ENCODE data around the gene RYR3. TPM values are rescaled to one million over a fixed set of nuclear protein-coding genes. Genes with fewer than 3 reads are reported as not detected.
A peak's percentile ranks its signal among the peaks of the same experiment; 100 is the strongest.

RYR3 gene
- total RNA-seq, 1 experiment from 2014 or later, result 0.66 TPM

GRCh38 chr15:33730815-33731214 is 420.0 kb downstream of the RYR3 start:
- intact Hi-C loops (cut with micrococcal nuclease; ENCODE audit: unreplicated experiment), result loop anchor here (10.0 kb wide), 1 partner anchor 264 kb away; no protein-coding TSS in a partner anchor

GRCh38 chr15:33735143-33735542 is 424.4 kb downstream of the RYR3 start:
- H3K9me3 ChIP-seq, result no peaks in the 10 kb centered on the region
- H3K4me1 ChIP-seq, result no peaks in the 10 kb centered on the region
- CTCF ChIA-PET, result interaction anchor here (1.0 to 1.6 kb wide), 3 partner anchors 34 to 288 kb away, joined by 3 read pairs; no protein-coding TSS in a partner anchor
- no peaks in the 10 kb centered on the region for H3K36me3 Mint-ChIP-seq (ENCODE audit: insufficient read depth, unreplicated experiment)
- H3K4me3 ChIP-seq (ENCODE audit: low read depth, low read length), result no peak overlapping the region
- no peaks in the 10 kb centered on the region for H3K27me3 ChIP-seq (replicated peaks; ENCODE audit: control insufficient read depth, insufficient read depth, low read length)
- no peaks in the 10 kb centered on the region for H3K4me1 Mint-ChIP-seq (ENCODE audit: low read depth, unreplicated experiment)
- H3K27ac Mint-ChIP-seq (ENCODE audit: unreplicated experiment), result no peak overlapping the region
- POLR2A ChIA-PET, result no interaction called here
- peaks cover 14% of the 10 kb centered on the region for H3K27me3 Mint-ChIP-seq (ENCODE audit: insufficient read depth, unreplicated experiment)
- intact Hi-C loops (cut with micrococcal nuclease; ENCODE audit: unreplicated experiment), result loop anchor here (1.0 to 10.0 kb wide), 2 partner anchors 229 to 260 kb away; no protein-coding TSS in a partner anchor
- H3K4me3 Mint-ChIP-seq (ENCODE audit: unreplicated experiment), result no peak overlapping the region
- BruUV-seq (replicated peaks), result no TSS peak
- TF ChIP-seq, protein P1, sequence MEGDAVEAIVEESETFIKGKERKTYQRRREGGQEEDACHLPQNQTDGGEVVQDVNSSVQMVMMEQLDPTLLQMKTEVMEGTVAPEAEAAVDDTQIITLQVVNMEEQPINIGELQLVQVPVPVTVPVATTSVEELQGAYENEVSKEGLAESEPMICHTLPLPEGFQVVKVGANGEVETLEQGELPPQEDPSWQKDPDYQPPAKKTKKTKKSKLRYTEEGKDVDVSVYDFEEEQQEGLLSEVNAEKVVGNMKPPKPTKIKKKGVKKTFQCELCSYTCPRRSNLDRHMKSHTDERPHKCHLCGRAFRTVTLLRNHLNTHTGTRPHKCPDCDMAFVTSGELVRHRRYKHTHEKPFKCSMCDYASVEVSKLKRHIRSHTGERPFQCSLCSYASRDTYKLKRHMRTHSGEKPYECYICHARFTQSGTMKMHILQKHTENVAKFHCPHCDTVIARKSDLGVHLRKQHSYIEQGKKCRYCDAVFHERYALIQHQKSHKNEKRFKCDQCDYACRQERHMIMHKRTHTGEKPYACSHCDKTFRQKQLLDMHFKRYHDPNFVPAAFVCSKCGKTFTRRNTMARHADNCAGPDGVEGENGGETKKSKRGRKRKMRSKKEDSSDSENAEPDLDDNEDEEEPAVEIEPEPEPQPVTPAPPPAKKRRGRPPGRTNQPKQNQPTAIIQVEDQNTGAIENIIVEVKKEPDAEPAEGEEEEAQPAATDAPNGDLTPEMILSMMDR (IDR thresholded peaks at IDR 0.05; ENCODE audit: insufficient read depth in 1 of 2, low read depth in 1 of 2, low read length in 1 of 2, severe bottlenecking in 1 of 2, unreplicated experiment in 1 of 2), result no peak
- no peaks in the 10 kb centered on the region for H3K36me3 ChIP-seq (ENCODE audit: control insufficient read depth, insufficient read depth, low read length)
- DNase-seq, result no peak
- H3K9me3 Mint-ChIP-seq (ENCODE audit: unreplicated experiment), result no peaks in the 10 kb centered on the region

More at GRCh38 chr15:33730815-33731214, 420.0 kb downstream of the RYR3 start:
- no peaks in the 10 kb centered on the region for H3K9me3 Mint-ChIP-seq (ENCODE audit: unreplicated experiment)
- ChIA-PET CTCF (interaction anchor here (0.6 kb wide), 1 partner anchor 621 kb away, joined by 3 read pairs; no protein-coding TSS in a partner anchor), POLR2A (no interaction called here)
- Histone ChIP-seq H3K9me3 (no peaks in the 10 kb centered on the region), H3K4me1 (no peaks in the 10 kb centered on the region), H3K4me3 (ENCODE audit: low read depth, low read length) (no peak overlapping the region), H3K36me3 (ENCODE audit: control insufficient read depth, insufficient read depth, low read length) (no peaks in the 10 kb centered on the region), H3K27me3 (replicated peaks; ENCODE audit: control insufficient read depth, insufficient read depth, low read length) (no peaks in the 10 kb centered on the region)
- no TSS peak for BruUV-seq (replicated peaks)
- H3K27me3 Mint-ChIP-seq (ENCODE audit: insufficient read depth, unreplicated experiment), result peaks cover 20% of the 10 kb centered on the region
- H3K4me3 Mint-ChIP-seq (ENCODE audit: unreplicated experiment), result no peak overlapping the region
- H3K36me3 Mint-ChIP-seq (ENCODE audit: insufficient read depth, unreplicated experiment), result no peaks in the 10 kb centered on the region
- TF ChIP-seq, protein P1 (IDR thresholded peaks at IDR 0.05; ENCODE audit: insufficient read depth in 1 of 2, low read depth in 1 of 2, low read length in 1 of 2, severe bottlenecking in 1 of 2, unreplicated experiment in 1 of 2), result no peak
- H3K27ac Mint-ChIP-seq (ENCODE audit: unreplicated experiment), result no peak overlapping the region
- no peaks in the 10 kb centered on the region for H3K4me1 Mint-ChIP-seq (ENCODE audit: low read depth, unreplicated experiment)
- no peak for DNase-seq

DNA sequence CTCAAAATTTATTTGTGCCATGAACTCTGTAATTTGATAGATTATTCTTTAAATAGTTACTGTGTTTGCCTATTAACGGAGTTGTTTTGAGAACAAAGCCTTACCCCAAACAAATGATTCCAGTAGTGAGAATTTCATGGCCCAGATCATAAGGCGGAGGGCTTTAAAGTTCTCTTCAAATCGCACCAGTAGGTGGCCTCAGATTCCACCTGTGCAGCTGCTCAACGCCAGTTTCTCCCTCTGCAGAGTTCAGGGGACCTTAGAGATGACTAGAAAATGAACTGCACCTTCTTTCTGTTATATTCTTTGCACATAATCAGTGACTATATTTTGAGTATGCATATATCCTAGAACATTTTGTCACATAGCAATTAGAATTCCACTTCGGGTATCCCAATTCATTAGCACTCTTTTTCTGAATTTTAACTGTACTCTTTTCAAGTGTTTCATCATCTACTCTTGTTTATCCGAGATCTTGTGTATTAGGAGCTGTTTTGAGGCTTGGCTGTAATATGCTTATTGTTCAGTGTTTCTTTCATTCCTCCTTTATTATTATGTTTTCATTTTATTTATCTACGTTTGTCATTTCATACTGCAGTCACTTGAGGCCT is 425.0 kb downstream of the RYR3 start:
- Mint-ChIP-seq H3K27me3 (ENCODE audit: insufficient read depth, unreplicated experiment) (peaks cover 15% of the 10 kb centered on the region), H3K9me3 (ENCODE audit: unreplicated experiment) (no peaks in the 10 kb centered on the region), H3K4me3 (ENCODE audit: unreplicated experiment) (no peak overlapping the region), H3K4me1 (ENCODE audit: low read depth, unreplicated experiment) (no peaks in the 10 kb centered on the region), H3K27ac (ENCODE audit: unreplicated experiment) (no peak overlapping the region), H3K36me3 (ENCODE audit: insufficient read depth, unreplicated experiment) (no peaks in the 10 kb centered on the region)
- intact Hi-C loops (cut with micrococcal nuclease; ENCODE audit: unreplicated experiment), result loop anchor here (1.0 to 10.0 kb wide), 2 partner anchors 229 to 259 kb away; no protein-coding TSS in a partner anchor
- DNase-seq, result peak in 1 of 2 experiments; percentile 54
- no peaks in the 10 kb centered on the region for H3K9me3 ChIP-seq
- CTCF ChIA-PET, result interaction anchor here (1.0 to 1.6 kb wide), 3 partner anchors 35 to 287 kb away, joined by 3 read pairs; no protein-coding TSS in a partner anchor
- TF ChIP-seq, protein P1 (IDR thresholded peaks at IDR 0.05; ENCODE audit: insufficient read depth in 1 of 2, low read depth in 1 of 2, low read length in 1 of 2, severe bottlenecking in 1 of 2, unreplicated experiment in 1 of 2), result peak; percentile 64 to 74
- no peaks in the 10 kb centered on the region for H3K27me3 ChIP-seq (replicated peaks; ENCODE audit: control insufficient read depth, insufficient read depth, low read length)
- no peaks in the 10 kb centered on the region for H3K36me3 ChIP-seq (ENCODE audit: control insufficient read depth, insufficient read depth, low read length)
- POLR2A ChIA-PET, result no interaction called here
- H3K4me1 ChIP-seq, result no peaks in the 10 kb centered on the region
- no TSS peak for BruUV-seq (replicated peaks)
- no peak overlapping the region for H3K4me3 ChIP-seq (ENCODE audit: low read depth, low read length)
